Measurements from ENCODE around the gene ITLN2. TPM values are rescaled to one million over a fixed set of nuclear protein-coding genes. Genes with fewer than 3 reads are reported as not detected.

ITLN2 gene
- total RNA-seq, 1 experiment from 2014 or later = 2.4 TPM

DNA sequence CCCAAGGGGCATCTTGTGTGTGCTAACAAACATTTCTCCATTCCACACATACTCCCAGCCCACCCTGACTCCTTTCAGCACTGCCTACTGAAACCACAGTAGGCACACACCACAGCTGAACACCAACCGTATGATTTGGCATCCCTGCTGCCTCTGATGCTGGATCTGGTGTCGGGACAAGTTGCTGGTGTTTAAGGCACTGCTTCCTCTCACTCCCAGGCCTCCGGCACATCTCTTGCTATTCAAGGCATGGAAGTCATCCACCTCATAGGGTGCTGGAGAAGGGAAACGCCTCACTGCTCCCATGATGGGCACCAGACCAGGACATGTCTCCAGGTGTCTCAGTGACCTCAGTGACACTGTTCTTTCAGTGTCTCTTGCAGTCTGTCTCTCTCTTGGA, 2.4 kb upstream of the ITLN2 start:
- TF ChIP-seq, protein P1, sequence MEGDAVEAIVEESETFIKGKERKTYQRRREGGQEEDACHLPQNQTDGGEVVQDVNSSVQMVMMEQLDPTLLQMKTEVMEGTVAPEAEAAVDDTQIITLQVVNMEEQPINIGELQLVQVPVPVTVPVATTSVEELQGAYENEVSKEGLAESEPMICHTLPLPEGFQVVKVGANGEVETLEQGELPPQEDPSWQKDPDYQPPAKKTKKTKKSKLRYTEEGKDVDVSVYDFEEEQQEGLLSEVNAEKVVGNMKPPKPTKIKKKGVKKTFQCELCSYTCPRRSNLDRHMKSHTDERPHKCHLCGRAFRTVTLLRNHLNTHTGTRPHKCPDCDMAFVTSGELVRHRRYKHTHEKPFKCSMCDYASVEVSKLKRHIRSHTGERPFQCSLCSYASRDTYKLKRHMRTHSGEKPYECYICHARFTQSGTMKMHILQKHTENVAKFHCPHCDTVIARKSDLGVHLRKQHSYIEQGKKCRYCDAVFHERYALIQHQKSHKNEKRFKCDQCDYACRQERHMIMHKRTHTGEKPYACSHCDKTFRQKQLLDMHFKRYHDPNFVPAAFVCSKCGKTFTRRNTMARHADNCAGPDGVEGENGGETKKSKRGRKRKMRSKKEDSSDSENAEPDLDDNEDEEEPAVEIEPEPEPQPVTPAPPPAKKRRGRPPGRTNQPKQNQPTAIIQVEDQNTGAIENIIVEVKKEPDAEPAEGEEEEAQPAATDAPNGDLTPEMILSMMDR (conservative IDR thresholded peaks at IDR 0.05) = no peak
- no peak overlapping the region for H3K4ac ChIP-seq (ENCODE audit: low read depth, low read length)
- H3K23me2 ChIP-seq (ENCODE audit: insufficient read length, low read depth, low read length, poor library complexity, severe bottlenecking) = no peaks in the 10 kb centered on the region
- no peak overlapping the region for H2AFZ ChIP-seq (ENCODE audit: low read length)
- no peak overlapping the region for H4K91ac ChIP-seq (ENCODE audit: insufficient read length, low read depth, low read length)
- H3K79me2 ChIP-seq (ENCODE audit: insufficient read depth, low read length) = no peaks in the 10 kb centered on the region
- H2BK15ac ChIP-seq (ENCODE audit: low read depth, low read length) = no peak overlapping the region
- no peak overlapping the region for H3K27ac ChIP-seq (ENCODE audit: insufficient read length, low read depth, low read length)
- H3K4me1 ChIP-seq (ENCODE audit: insufficient read depth, low read length) = peaks cover 2% of the 10 kb centered on the region; the same call in 1 of the 2 replicates
- no peak overlapping the region for H2BK20ac ChIP-seq (ENCODE audit: low read depth, low read length, poor library complexity, severe bottlenecking)
- no peaks in the 10 kb centered on the region for H3K9me3 ChIP-seq (ENCODE audit: control insufficient read depth, low read depth, low read length)
- no peak overlapping the region for H2BK5ac ChIP-seq (ENCODE audit: insufficient read length, low read length)
- H3K4me2 ChIP-seq (ENCODE audit: insufficient read depth, insufficient read length, low read length) = no peak overlapping the region
- no peak overlapping the region for H3K56ac ChIP-seq (ENCODE audit: insufficient read length, low read depth, low read length)
- no peak overlapping the region for H3K23ac ChIP-seq (ENCODE audit: insufficient read length, low read depth, low read length)
- no peaks in the 10 kb centered on the region for H3K9me3 Mint-ChIP-seq
- H2BK120ac ChIP-seq (ENCODE audit: low read depth, low read length, poor library complexity, severe bottlenecking) = no peak overlapping the region
- no peaks in the 10 kb centered on the region for H4K20me1 ChIP-seq (ENCODE audit: control insufficient read depth, insufficient read depth, insufficient read length)
- H2AK5ac ChIP-seq (ENCODE audit: insufficient read length, low read length) = no peak overlapping the region
- H3K27me3 Mint-ChIP-seq (ENCODE audit: low read depth) = no peaks in the 10 kb centered on the region
- no peak overlapping the region for H4K8ac ChIP-seq (replicated peaks; ENCODE audit: insufficient read length, low read depth, low read length)
- no peak for DNase-seq
- H2BK12ac ChIP-seq (ENCODE audit: insufficient read length, low read depth, low read length) = no peak overlapping the region
- peaks cover 28 to 31% of the 10 kb centered on the region in 2 experiments for H3K4me1 Mint-ChIP-seq
- WGBS (ENCODE audit: extremely low coverage, insufficient read length, low lambda C conversion rate) = no CpG with 5 or more reads among the region's 4 CpGs
- no peak overlapping the region for H3T11ph ChIP-seq (ENCODE audit: low read length)
- no peak overlapping the region for H4K5ac ChIP-seq (ENCODE audit: insufficient read length, low read depth, low read length)
- H3K36me3 Mint-ChIP-seq (ENCODE audit: insufficient read depth in 1 of 3, low read depth in 3 of 3) = no peaks in the 10 kb centered on the region
- no peaks in the 10 kb centered on the region for H3K79me1 ChIP-seq (ENCODE audit: insufficient read depth, low read depth, low read length, poor library complexity, severe bottlenecking)
- no peak overlapping the region for H3K9ac ChIP-seq (ENCODE audit: extremely low read depth, insufficient read length, low read length)
- H3K18ac ChIP-seq (ENCODE audit: insufficient read length, low read depth, low read length) = no peak overlapping the region
- H3K27me3 ChIP-seq (ENCODE audit: insufficient read depth, low read length) = no peaks in the 10 kb centered on the region
- no peak overlapping the region for H3K4me3 Mint-ChIP-seq
- H3K14ac ChIP-seq (ENCODE audit: insufficient read depth, low read length) = no peak overlapping the region
- H3K27ac Mint-ChIP-seq = no peak overlapping the region
